ENCODE data around the gene CREBRF. TPM values are rescaled to one million over a fixed set of nuclear protein-coding genes. Genes with fewer than 3 reads are reported as not detected.

CREBRF gene
- total RNA-seq, 1 experiment from 2014 or later = 16.9 TPM

DNA sequence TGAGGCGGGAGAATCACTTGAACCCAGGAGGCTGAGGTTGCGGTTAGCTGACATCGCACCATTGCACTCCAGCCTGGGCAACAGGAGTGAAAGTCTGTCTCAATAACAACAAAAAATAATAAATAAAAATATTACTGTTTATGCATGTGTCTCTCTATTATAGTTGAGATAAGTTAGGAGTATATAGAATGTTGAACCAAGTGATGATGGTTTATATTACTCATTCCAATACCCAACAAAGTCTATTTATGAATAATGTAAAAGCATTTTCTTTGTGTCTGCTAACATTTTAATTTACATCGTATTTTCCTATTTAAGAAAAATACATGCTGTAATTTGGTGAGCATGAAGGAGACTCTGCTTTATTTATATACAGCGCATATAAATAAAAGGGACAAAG, 35.8 kb downstream of the CREBRF start:
- no peak for DNase-seq
- TF ChIP-seq EZH2 (IDR thresholded peaks at IDR 0.05; ENCODE audit: low read depth) (no peak), CTCF (conservative IDR thresholded peaks at IDR 0.05) (no peak)
- no peaks in the 10 kb centered on the region for H3K9me3 ChIP-seq (ENCODE audit: insufficient read depth, low read depth)
- H4K20me1 ChIP-seq (ENCODE audit: insufficient read depth) = peaks cover 2% of the 10 kb centered on the region
- CTCF ChIA-PET = no interaction called here
- no peak overlapping the region for H3K27ac ChIP-seq
- no peaks in the 10 kb centered on the region for H3K27me3 ChIP-seq (ENCODE audit: insufficient read depth, low read depth)
- no peak overlapping the region for H3K4me2 ChIP-seq
- H3K79me2 ChIP-seq (ENCODE audit: low read depth) = no peaks in the 10 kb centered on the region
- H3K9me2 ChIP-seq (ENCODE audit: insufficient read depth) = no peaks in the 10 kb centered on the region
- peaks cover 14% of the 10 kb centered on the region for H3F3A ChIP-seq (ENCODE audit: insufficient read depth, low read depth)
- POLR2A ChIA-PET (ENCODE audit: unreplicated experiment) = no interaction called here
- intact Hi-C loops (cut with micrococcal nuclease; ENCODE audit: unreplicated experiment) = loop anchor here (5.0 kb wide), 1 partner anchor 35 kb away; the partner anchor contains the start of gene CREBRF
- peaks cover 6% of the 10 kb centered on the region; the same call in 1 of the 2 replicates for H3K36me3 ChIP-seq (ENCODE audit: low read depth)
- H2AFZ ChIP-seq = no peak overlapping the region
- no peak overlapping the region for H3K4me3 ChIP-seq
- peaks cover 15% of the 10 kb centered on the region for H3K4me1 ChIP-seq (replicated peaks; ENCODE audit: insufficient read depth)
- BruUV-seq (replicated peaks) = no TSS peak

GRCh38 chr5:173093606-173094005, 37.5 kb downstream of the CREBRF start:
- CTCF ChIA-PET = no interaction called here
- Histone ChIP-seq H3K4me3 (no peak overlapping the region), H3K79me2 (ENCODE audit: low read depth) (no peaks in the 10 kb centered on the region), H3K9me3 (ENCODE audit: insufficient read depth, low read depth) (no peaks in the 10 kb centered on the region), H3K9me2 (ENCODE audit: insufficient read depth) (no peaks in the 10 kb centered on the region), H2AFZ (no peak overlapping the region), H3K27me3 (ENCODE audit: insufficient read depth, low read depth) (no peaks in the 10 kb centered on the region), H3K4me1 (replicated peaks; ENCODE audit: insufficient read depth) (peaks cover 15% of the 10 kb centered on the region), H3K27ac (no peak overlapping the region), H3K4me2 (peak overlapping the region; percentile 18; the same call in 1 of the 2 replicates), H3K36me3 (ENCODE audit: low read depth) (peaks cover 6% of the 10 kb centered on the region; the same call in 1 of the 2 replicates), H4K20me1 (ENCODE audit: insufficient read depth) (peaks cover 4% of the 10 kb centered on the region), H3F3A (ENCODE audit: insufficient read depth, low read depth) (peaks cover 14% of the 10 kb centered on the region)
- no TSS peak for BruUV-seq (replicated peaks)
- intact Hi-C loops (cut with micrococcal nuclease; ENCODE audit: unreplicated experiment) = loop anchor here (5.0 kb wide), 1 partner anchor 36 kb away; the partner anchor contains the start of gene CREBRF
- POLR2A ChIA-PET (ENCODE audit: unreplicated experiment) = no interaction called here
- no peak for DNase-seq
- TF ChIP-seq EZH2 (IDR thresholded peaks at IDR 0.05; ENCODE audit: low read depth) (no peak), CTCF (conservative IDR thresholded peaks at IDR 0.05) (no peak)

DNA sequence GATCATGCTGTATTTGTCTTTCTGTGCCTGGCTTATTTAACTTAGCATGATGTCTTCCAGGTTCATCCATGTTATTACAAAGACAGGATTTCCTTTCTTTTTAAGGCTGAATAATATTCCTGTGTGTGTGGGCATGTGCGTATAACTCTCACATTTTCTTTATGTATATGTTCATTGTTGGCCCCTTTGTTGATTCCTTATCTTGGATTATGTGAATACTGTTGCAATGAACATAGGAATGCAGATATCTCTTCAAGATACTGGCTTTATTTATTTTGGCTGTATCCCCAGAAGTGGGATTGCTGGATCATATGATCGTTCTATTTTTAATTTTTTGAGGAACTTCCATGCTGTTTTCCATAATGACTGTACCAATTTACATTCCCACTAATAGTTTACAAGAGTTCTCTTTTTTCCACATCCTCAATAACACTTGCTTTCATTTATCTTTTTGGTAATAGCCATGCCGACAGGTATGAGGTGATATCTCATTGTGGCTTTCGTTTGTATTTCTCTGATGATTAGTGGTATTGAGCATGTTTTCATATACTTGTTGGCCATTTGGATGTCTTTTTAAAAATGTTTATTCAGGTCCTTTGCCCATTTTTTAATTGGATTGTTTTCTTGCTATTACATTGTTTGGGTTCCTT, 38.0 kb downstream of the CREBRF start:
- Histone ChIP-seq H2AFZ (no peak overlapping the region), H3K4me3 (no peak overlapping the region), H3K36me3 (ENCODE audit: low read depth) (peaks cover 6% of the 10 kb centered on the region; the same call in 1 of the 2 replicates), H3K27ac (no peak overlapping the region), H4K20me1 (ENCODE audit: insufficient read depth) (peaks cover 4% of the 10 kb centered on the region), H3K9me3 (ENCODE audit: insufficient read depth, low read depth) (no peaks in the 10 kb centered on the region), H3K4me2 (peak overlapping the region; percentile 18), H3K4me1 (replicated peaks; ENCODE audit: insufficient read depth) (peaks cover 15% of the 10 kb centered on the region), H3K9me2 (ENCODE audit: insufficient read depth) (no peaks in the 10 kb centered on the region), H3K79me2 (ENCODE audit: low read depth) (no peaks in the 10 kb centered on the region), H3F3A (ENCODE audit: insufficient read depth, low read depth) (peaks cover 14% of the 10 kb centered on the region), H3K27me3 (ENCODE audit: insufficient read depth, low read depth) (no peaks in the 10 kb centered on the region)
- peak in 1 of 2 experiments; percentile 76 for DNase-seq
- TF ChIP-seq CTCF (conservative IDR thresholded peaks at IDR 0.05) (no peak), EZH2 (IDR thresholded peaks at IDR 0.05; ENCODE audit: low read depth) (no peak)
- CTCF ChIA-PET = no interaction called here
- POLR2A ChIA-PET (ENCODE audit: unreplicated experiment) = no interaction called here
- intact Hi-C loops (cut with micrococcal nuclease; ENCODE audit: unreplicated experiment) = loop anchor here (5.0 kb wide), 1 partner anchor 37 kb away; the partner anchor contains the start of gene CREBRF
- no TSS peak for BruUV-seq (replicated peaks)
